ENCODE results near the gene PAWR. TPM values are rescaled to one million over a fixed set of nuclear protein-coding genes. Genes with fewer than 3 reads are reported as not detected.

The PAWR gene
- total and polyA plus RNA-seq, 2 of the 13 experiments (the other 11 are each of a cell fraction or from before 2014, with no cell fraction given), result 29.1 to 36.1 TPM

GRCh38 chr12:79638490-79638889, 52.3 kb downstream of the PAWR start:
- Histone ChIP-seq H3K4me1 (ENCODE audit: insufficient read depth, low read length) (peaks cover 15% of the 10 kb centered on the region), H4K20me1 (ENCODE audit: insufficient read depth, low read length) (peaks cover 16% of the 10 kb centered on the region), H3K4me2 (ENCODE audit: low read depth, low read length) (no peak overlapping the region), H3K9me3 (ENCODE audit: low read length) (no peaks in the 10 kb centered on the region), H3K27ac (ENCODE audit: extremely low read length, insufficient read depth, low read length) (no peak overlapping the region), H3K9ac (ENCODE audit: insufficient read depth, low read depth, low read length) (no peak overlapping the region), H3K79me2 (ENCODE audit: insufficient read depth, low read length) (peaks cover 68% of the 10 kb centered on the region), H3K27me3 (ENCODE audit: control insufficient read depth in 1 of 2, insufficient read depth in 2 of 2, low read length in 2 of 2) (no peaks in the 10 kb centered on the region), H3K36me3 (replicated peaks in 1 of 2; ENCODE audit: control insufficient read depth in 1 of 2, insufficient read depth in 2 of 2, low read length in 2 of 2) (0 out of 5 replicates have a peak, but pooled peaks cover 2 to 12% of the 10 kb centered on the region in 2 experiments), H2AFZ (ENCODE audit: low read length) (no peak overlapping the region), H3K4me3 (replicated peaks in 1 of 3; ENCODE audit: insufficient read depth in 1 of 3, low read depth in 2 of 3, low read length in 3 of 3) (no peak overlapping the region)
- FAIRE-seq (no peak), ATAC-seq (peak; percentile 51), DNase-seq (ENCODE audit: low spot score) (peak; percentile 29)
- 80% methylated on average over 2 of the region's 2 CpGs for WGBS (ENCODE audit: low lambda C conversion rate)
- in situ Hi-C loops (cut with HindIII; ENCODE audit: extremely low pct_ligation_motif_present, low pct_unique_long_range_greater_than_20kb) (no loop called here), intact Hi-C loops (cut with micrococcal nuclease; ENCODE audit: unreplicated experiment) (no loop called here)
- TF ChIP-seq ZNF263 (CRISPR knock-in tag; IDR thresholded peaks at IDR 0.05) (no peak), ZNF646 (CRISPR knock-in tag; IDR thresholded peaks at IDR 0.05) (no peak), PHF20 (CRISPR knock-in tag; IDR thresholded peaks at IDR 0.05) (no peak), SMYD3 (CRISPR knock-in tag; IDR thresholded peaks at IDR 0.05) (no peak), ZNF143 (CRISPR knock-in tag; IDR thresholded peaks at IDR 0.05) (no peak), ZBTB39 (CRISPR knock-in tag; IDR thresholded peaks at IDR 0.05) (no peak), SMAD1 (CRISPR knock-in tag; IDR thresholded peaks at IDR 0.05; ENCODE audit: borderline replicate concordance, low read depth) (no peak), ZMAT3 (CRISPR knock-in tag; conservative IDR thresholded peaks at IDR 0.05) (no peak)
- ChIA-PET CTCF (ENCODE audit: low intra/inter-chr PET ratio, low total read pairs) (no interaction called here), POLR2A (no interaction called here)
- BruUV-seq (replicated peaks), result no TSS peak
